ENCODE results near the gene RNF113B.

DNA sequence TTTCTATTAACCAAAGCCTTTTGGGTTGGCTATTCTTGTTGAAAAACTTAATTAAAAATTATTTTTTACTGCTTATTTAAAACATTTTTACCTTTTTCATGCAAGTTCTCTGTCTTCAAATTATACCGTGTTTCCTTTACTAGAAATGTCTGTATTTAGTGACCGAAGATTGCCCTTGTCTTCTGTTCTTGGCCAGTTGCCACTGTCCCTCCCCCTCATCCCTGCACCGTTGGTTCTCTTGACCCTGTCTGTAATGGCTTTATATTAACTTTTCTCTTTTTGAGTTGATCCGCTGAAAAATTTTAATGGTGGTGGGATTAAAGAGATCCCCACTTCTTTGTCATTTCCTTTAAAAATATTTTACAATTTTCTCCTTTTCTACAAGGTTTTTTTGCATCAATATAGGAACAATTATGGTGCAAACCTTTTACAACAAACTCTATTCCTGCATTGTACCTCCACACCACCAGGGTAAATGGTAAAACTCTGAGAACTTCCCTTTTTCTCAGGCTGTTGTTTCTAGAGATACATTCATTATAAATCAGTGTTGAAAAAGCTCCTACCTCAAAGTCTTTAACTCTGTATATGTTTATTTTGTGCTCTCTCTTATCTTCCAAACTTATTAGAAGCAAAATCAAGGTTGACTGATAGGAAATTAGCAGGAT, 12.9 kb upstream of the RNF113B start:
- TF ChIP-seq RELA (CRISPR knock-in tag; IDR thresholded peaks at IDR 0.05) (no peak), SOX13 (IDR thresholded peaks at IDR 0.05) (no peak), SOX13 (CRISPR knock-in tag; conservative IDR thresholded peaks at IDR 0.05 in 1 of 2, IDR thresholded peaks at IDR 0.05 in 1 of 2) (no peak), ZNF607 (CRISPR knock-in tag; IDR thresholded peaks at IDR 0.05; ENCODE audit: borderline replicate concordance) (no peak), JARID2 (CRISPR knock-in tag; IDR thresholded peaks at IDR 0.05; ENCODE audit: insufficient replicate concordance) (no peak), YEATS4 (CRISPR knock-in tag; IDR thresholded peaks at IDR 0.05; ENCODE audit: borderline replicate concordance) (no peak), RXRB (CRISPR knock-in tag; IDR thresholded peaks at IDR 0.05; ENCODE audit: borderline replicate concordance) (no peak), HNF4A (CRISPR knock-in tag; IDR thresholded peaks at IDR 0.05) (no peak), EZH2 (conservative IDR thresholded peaks at IDR 0.05; ENCODE audit: low read depth, low read length) (no peak)
- TF ChIP-seq, protein P1, sequence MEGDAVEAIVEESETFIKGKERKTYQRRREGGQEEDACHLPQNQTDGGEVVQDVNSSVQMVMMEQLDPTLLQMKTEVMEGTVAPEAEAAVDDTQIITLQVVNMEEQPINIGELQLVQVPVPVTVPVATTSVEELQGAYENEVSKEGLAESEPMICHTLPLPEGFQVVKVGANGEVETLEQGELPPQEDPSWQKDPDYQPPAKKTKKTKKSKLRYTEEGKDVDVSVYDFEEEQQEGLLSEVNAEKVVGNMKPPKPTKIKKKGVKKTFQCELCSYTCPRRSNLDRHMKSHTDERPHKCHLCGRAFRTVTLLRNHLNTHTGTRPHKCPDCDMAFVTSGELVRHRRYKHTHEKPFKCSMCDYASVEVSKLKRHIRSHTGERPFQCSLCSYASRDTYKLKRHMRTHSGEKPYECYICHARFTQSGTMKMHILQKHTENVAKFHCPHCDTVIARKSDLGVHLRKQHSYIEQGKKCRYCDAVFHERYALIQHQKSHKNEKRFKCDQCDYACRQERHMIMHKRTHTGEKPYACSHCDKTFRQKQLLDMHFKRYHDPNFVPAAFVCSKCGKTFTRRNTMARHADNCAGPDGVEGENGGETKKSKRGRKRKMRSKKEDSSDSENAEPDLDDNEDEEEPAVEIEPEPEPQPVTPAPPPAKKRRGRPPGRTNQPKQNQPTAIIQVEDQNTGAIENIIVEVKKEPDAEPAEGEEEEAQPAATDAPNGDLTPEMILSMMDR (CRISPR knock-in tag; IDR thresholded peaks at IDR 0.05): no peak
